Right atrium auricular region (tissue), 2 donors: ENCODE measurements around the gene INSYN1. TPM values are rescaled to one million over a fixed set of nuclear protein-coding genes. Genes with fewer than 3 reads are reported as not detected.

Source experiments
- DNase-seq: peaks from one replicate; pipeline ENCODE4 v3.0.0-alpha.2; 2019; ENCODE audit warnings: low spot score
- H3K27ac ChIP-seq, 2 donors: fragments of 200-600 bp; sonication (generic); 1 replicate in 1 of 2; 2 replicates in 1 of 2; pipeline ENCODE4 v1.5.1; 2016 to 2019
- H3K27me3 ChIP-seq, 2 donors: fragments of 200-600 bp; sonication (generic); one replicate each; pipeline versions ENCODE4 v1.5.1 to v1.6.0; 2017 to 2019
- H3K36me3 ChIP-seq: fragments of 200-600 bp; sonication (generic); one replicate; pipeline ENCODE4 v1.5.1; 2016
- H3K4me1 ChIP-seq, 2 donors: fragments of 200-600 bp; sonication (generic); one replicate each; pipeline versions ENCODE4 v1.5.1 to v1.6.0; 2017 to 2019
- H3K4me3 ChIP-seq, 2 donors: fragments of 200-600 bp; sonication (generic); 1 replicate in 1 of 2; 2 replicates in 1 of 2; pipeline ENCODE4 v1.5.1; 2017 to 2019; ENCODE audit warnings: mild to moderate bottlenecking in 1 of 2, moderate library complexity in 1 of 2
- H3K9me3 ChIP-seq, 2 donors: fragments of 200-600 bp; sonication (generic); one replicate each; pipeline ENCODE4 v1.5.1; 2019
- total RNA-seq, 2 donors: library from RNA; depleted of rRNA; stranded (reverse); fragments of >200 nt; gene quantifications; one replicate each; pipeline ENCODE4 v1.1.0, GENCODE V29; 2016
- TF ChIP-seq, protein P1 (sequence below), 2 donors: fragments of 200-600 bp; sonication (generic); IDR thresholded peaks; one replicate each; pipeline ENCODE4 v1.5.1; 2019; ENCODE audit warnings: antibody characterized with exemption in 2 of 2

INSYN1 gene
- total RNA-seq, 2 donors from 2014 or later: 32.7 to 68.5 TPM

DNA sequence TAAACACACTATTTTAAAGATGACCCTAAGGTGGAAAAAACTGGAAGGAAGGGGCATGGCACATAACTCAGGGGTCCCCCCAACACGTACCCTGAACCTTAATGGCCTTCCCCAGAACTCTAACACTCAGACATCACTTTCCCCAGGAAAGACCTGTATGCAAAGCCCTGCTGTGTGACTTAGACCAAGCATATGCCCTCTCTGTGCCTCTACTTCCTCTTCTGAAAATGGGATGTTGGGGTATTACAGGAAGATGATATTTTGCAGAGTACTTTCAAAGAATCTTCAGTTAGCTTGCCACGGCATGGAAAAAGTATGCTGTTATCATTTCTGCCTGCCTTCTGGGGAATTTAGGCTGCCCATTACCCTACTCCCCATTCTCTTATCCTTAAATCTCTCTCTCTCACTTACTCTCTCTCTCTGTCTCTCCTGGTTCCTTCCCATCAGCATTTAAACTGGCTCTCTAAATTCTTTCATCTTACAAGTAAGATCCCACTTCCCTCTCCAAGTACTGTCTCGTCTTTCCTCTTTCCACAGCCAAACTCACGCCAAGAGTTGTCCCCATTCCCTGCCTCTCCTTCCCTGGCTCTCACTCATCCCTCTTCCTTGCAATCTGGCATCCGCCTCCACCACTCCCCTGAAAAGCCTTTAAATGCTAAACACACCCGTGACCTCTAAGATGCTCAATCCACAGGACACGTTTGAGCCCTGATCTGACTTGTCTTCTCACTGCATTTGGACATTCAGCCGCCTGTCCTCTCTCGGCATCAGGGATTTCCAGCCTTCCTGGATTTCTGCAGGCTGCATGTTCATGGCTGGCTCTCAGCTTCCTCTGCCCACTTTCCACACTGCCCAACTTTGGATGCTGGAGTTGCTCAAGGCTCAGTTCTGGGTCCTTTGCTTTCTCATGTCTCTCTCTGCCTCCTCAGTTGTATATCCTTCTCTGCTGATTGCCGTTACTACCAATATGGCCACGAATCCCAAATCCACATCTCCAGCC is 7.5 kb upstream of the INSYN1 start:
- H3K27ac ChIP-seq: no peak overlapping the region
- no peaks in the 10 kb centered on the region for H3K9me3 ChIP-seq
- peaks cover 0 to 19% of the 10 kb centered on the region in 2 donors for H3K4me1 ChIP-seq
- H3K27me3 ChIP-seq: no peaks in the 10 kb centered on the region
- TF ChIP-seq, protein P1, sequence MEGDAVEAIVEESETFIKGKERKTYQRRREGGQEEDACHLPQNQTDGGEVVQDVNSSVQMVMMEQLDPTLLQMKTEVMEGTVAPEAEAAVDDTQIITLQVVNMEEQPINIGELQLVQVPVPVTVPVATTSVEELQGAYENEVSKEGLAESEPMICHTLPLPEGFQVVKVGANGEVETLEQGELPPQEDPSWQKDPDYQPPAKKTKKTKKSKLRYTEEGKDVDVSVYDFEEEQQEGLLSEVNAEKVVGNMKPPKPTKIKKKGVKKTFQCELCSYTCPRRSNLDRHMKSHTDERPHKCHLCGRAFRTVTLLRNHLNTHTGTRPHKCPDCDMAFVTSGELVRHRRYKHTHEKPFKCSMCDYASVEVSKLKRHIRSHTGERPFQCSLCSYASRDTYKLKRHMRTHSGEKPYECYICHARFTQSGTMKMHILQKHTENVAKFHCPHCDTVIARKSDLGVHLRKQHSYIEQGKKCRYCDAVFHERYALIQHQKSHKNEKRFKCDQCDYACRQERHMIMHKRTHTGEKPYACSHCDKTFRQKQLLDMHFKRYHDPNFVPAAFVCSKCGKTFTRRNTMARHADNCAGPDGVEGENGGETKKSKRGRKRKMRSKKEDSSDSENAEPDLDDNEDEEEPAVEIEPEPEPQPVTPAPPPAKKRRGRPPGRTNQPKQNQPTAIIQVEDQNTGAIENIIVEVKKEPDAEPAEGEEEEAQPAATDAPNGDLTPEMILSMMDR (IDR thresholded peaks at IDR 0.05): no peak
- H3K36me3 ChIP-seq: no peaks in the 10 kb centered on the region
- DNase-seq: no peak
- no peak overlapping the region for H3K4me3 ChIP-seq

DNA sequence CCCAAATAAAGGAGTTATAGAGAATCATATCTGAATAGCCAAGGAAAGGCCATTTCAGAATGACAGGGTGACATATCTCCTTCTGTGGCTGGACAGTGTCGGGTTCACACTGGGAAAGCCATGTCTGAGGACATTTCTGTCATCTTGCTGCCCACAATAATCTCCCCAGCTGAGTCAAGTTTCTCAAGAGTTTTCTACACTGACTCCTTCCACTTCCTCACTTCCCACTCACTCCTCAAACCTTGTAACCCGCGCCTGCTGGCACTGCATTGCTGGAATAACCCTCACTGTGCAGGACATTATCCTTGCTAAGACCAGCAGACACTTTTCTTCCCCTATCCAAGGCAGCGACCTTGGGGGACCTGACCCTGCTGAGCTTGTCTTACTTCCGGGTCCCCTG is 5.3 kb upstream of the INSYN1 start:
- Histone ChIP-seq H3K27ac (no peak overlapping the region), H3K27me3 (no peaks in the 10 kb centered on the region), H3K9me3 (no peaks in the 10 kb centered on the region), H3K4me3 (no peak overlapping the region), H3K36me3 (no peaks in the 10 kb centered on the region), H3K4me1 (peaks cover 0 to 12% of the 10 kb centered on the region in 2 donors)
- DNase-seq: no peak
- TF ChIP-seq, protein P1 (IDR thresholded peaks at IDR 0.05): no peak

DNA sequence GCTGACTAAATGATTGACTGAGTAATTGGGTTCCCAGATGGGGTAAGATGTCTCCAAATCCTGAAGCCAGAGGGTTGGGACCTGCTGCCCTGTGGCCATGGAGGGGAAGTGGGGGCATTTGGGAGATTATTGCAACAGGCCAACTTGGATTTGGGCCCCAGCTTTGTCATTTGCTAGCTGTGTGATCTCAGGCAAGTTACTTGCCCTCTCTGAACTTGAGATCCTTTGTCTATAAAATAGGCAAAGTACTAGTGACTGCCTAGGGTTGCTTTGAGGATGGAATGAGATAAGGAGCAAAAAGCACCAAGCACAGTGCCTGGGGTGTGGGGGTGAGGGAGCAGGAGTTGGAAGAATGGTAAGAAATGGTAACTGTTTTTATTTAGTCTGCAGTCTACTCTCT is 4.4 kb upstream of the INSYN1 start:
- Histone ChIP-seq H3K4me3 (no peak overlapping the region), H3K27ac (no peak overlapping the region), H3K36me3 (no peaks in the 10 kb centered on the region), H3K27me3 (no peaks in the 10 kb centered on the region), H3K9me3 (no peaks in the 10 kb centered on the region), H3K4me1 (peaks cover 0 to 13% of the 10 kb centered on the region in 2 donors)
- TF ChIP-seq, protein P1 (IDR thresholded peaks at IDR 0.05): no peak
- no peak for DNase-seq

DNA sequence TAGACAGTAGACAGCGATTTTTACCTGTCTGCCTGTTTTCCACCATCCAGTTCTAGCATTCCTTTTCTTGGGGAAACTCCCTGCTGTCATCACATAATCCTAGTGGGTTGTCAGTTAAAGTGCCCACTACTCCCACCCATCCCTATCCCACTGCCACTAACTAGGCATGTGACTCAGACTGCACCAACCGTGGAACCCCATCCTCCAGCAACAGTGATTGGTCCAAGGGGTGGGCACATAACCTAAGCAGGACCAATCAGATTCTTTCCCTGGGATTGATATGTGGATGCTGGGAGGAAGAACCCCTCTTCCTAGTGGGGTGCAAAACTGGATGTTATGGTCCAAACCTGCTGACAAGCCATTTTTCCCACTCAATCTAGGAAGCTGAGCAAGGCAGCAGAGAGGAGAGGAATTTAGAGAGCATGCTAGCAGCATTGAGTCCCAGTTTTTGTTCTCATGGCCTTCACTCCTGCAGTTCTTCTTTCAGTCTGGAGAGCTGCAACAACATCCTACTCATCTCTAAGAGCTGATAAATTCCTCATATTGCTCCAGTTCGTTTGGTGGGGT is 3.9 kb upstream of the INSYN1 start:
- Histone ChIP-seq H3K27me3 (no peaks in the 10 kb centered on the region), H3K36me3 (no peaks in the 10 kb centered on the region), H3K27ac (no peak overlapping the region), H3K4me1 (peaks cover 0 to 17% of the 10 kb centered on the region in 2 donors), H3K4me3 (no peak overlapping the region), H3K9me3 (no peaks in the 10 kb centered on the region)
- no peak for DNase-seq
- TF ChIP-seq, protein P1 (IDR thresholded peaks at IDR 0.05): no peak

DNA sequence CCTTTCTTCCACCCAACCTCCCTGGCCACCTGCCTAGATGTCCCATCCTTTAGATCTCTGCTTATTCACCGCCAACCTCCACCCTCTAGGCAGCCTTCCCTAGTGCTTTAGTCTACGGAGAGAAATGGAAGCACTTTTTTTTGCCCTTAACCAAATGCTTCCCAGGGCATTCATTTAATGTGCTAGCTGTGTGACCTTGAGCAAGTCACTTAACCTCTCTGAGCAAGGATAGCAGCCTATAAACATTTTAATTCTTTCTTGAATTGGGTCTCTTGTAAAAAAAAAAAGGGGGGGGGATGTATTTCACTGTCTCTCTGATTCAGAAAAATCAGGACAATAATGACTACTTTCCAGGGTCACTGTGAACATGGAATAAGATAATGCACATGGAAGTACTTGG is 3.2 kb upstream of the INSYN1 start:
- Histone ChIP-seq H3K27me3 (no peaks in the 10 kb centered on the region), H3K9me3 (no peaks in the 10 kb centered on the region), H3K27ac (no peak overlapping the region), H3K4me1 (peaks cover 0 to 24% of the 10 kb centered on the region in 2 donors), H3K4me3 (no peak overlapping the region), H3K36me3 (no peaks in the 10 kb centered on the region)
- DNase-seq: no peak
- TF ChIP-seq, protein P1 (IDR thresholded peaks at IDR 0.05): no peak
